OCI-LY7 (cell line): ENCODE measurements around the gene ACTN1.

ENCODE experiments used
- EZH2phosphoT487 ChIP-seq: fragments of 200-600 bp; sonication (generic); IDR thresholded peaks from 2 replicates; pipeline ENCODE4 v1.6.1; 2018; ENCODE audit warnings: low read depth, borderline replicate concordance, mild to moderate bottlenecking, mixed run types, antibody characterized with exemption, low read length, moderate library complexity, mixed read lengths
- TF ChIP-seq, protein P1 (sequence below): fragments of 200-600 bp; sonication (generic); conservative IDR thresholded peaks from 2 replicates; pipeline ENCODE4 v1.5.1; 2014; ENCODE audit warnings: mild to moderate bottlenecking, antibody characterized with exemption, low read length, moderate library complexity, mixed read lengths

DNA sequence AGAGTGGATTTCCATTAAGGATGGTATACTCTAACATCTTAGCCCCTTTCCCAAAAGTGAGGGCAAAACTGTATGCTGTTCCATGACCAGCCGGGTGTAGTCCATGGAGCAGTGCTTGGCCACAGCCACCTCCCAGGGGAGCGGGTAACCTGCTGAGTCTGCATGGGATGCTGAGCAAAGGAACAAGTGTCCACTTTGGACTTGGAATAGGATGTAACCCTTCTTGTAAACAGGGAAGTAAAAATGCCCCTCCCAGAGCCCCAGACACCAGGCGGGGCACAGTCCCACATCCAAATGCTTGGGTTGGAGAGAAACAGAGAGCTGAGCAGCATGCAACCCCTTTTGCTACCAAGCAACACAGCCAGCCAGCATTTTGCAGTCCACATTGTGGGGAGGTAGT is 65.6 kb downstream of the ACTN1 start:
- TF ChIP-seq, protein P1, sequence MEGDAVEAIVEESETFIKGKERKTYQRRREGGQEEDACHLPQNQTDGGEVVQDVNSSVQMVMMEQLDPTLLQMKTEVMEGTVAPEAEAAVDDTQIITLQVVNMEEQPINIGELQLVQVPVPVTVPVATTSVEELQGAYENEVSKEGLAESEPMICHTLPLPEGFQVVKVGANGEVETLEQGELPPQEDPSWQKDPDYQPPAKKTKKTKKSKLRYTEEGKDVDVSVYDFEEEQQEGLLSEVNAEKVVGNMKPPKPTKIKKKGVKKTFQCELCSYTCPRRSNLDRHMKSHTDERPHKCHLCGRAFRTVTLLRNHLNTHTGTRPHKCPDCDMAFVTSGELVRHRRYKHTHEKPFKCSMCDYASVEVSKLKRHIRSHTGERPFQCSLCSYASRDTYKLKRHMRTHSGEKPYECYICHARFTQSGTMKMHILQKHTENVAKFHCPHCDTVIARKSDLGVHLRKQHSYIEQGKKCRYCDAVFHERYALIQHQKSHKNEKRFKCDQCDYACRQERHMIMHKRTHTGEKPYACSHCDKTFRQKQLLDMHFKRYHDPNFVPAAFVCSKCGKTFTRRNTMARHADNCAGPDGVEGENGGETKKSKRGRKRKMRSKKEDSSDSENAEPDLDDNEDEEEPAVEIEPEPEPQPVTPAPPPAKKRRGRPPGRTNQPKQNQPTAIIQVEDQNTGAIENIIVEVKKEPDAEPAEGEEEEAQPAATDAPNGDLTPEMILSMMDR, result no peak
- no peak for TF ChIP-seq EZH2phosphoT487
